Stimulated activated CD4-positive, alpha-beta T cell treated with anti-CD3 and anti-CD28 coated beads, Interleukin-1b, Interleukin-23, amount 100 ng/mL, for 4 hours (primary cell): ENCODE measurements around the gene CAMTA1.

ENCODE experiments used
- DNase-seq, 2 donors: peaks; one replicate each; pipeline ENCODE4 v3.0.0-alpha.2; 2020; ENCODE audit warnings: low read depth in 2 of 2

Gene CAMTA1

GRCh38 chr1:7284839-7285435 lies 499.7 kb downstream of the CAMTA1 start:
- DNase-seq = no peak

GRCh38 chr1:7285856-7286454 lies 500.7 kb downstream of the CAMTA1 start:
- DNase-seq = no peak

GRCh38 chr1:7287013-7287412 lies 501.8 kb downstream of the CAMTA1 start:
- DNase-seq = no peak

- DNase-seq = no peak
Observed at GRCh38 chr1:7288992-7289391, 503.7 kb downstream of the CAMTA1 start.

- no peak for DNase-seq
Observed at GRCh38 chr1:7289694-7290093, 504.4 kb downstream of the CAMTA1 start.

GRCh38 chr1:7290971-7291970 lies 506.0 kb downstream of the CAMTA1 start:
- no peak for DNase-seq

GRCh38 chr1:7292036-7292681 lies 506.9 kb downstream of the CAMTA1 start:
- DNase-seq = no peak

GRCh38 chr1:7292714-7293419 lies 507.6 kb downstream of the CAMTA1 start:
- DNase-seq = no peak

- DNase-seq = no peak
Observed at GRCh38 chr1:7293702-7294629, 508.7 kb downstream of the CAMTA1 start.

GRCh38 chr1:7294636-7295035 lies 509.4 kb downstream of the CAMTA1 start:
- DNase-seq = no peak

GRCh38 chr1:7295946-7296345 lies 510.7 kb downstream of the CAMTA1 start:
- DNase-seq = no peak

GRCh38 chr1:7296968-7297367 lies 511.7 kb downstream of the CAMTA1 start:
- DNase-seq = no peak

- DNase-seq = no peak
Observed at GRCh38 chr1:7298145-7298544, 512.9 kb downstream of the CAMTA1 start.

GRCh38 chr1:7298749-7299151 lies 513.5 kb downstream of the CAMTA1 start:
- no peak for DNase-seq

- no peak for DNase-seq
Observed at GRCh38 chr1:7299329-7299799, 514.1 kb downstream of the CAMTA1 start.

GRCh38 chr1:7299994-7300393 lies 514.7 kb downstream of the CAMTA1 start:
- DNase-seq = no peak

- DNase-seq = no peak
Observed at GRCh38 chr1:7300893-7301663, 515.8 kb downstream of the CAMTA1 start.

- no peak for DNase-seq
Observed at GRCh38 chr1:7301664-7301981, 516.4 kb downstream of the CAMTA1 start.

- DNase-seq = no peak
Observed at GRCh38 chr1:7302126-7302525, 516.9 kb downstream of the CAMTA1 start.

- DNase-seq = no peak
Observed at GRCh38 chr1:7302873-7303272, 517.6 kb downstream of the CAMTA1 start.
